Gastrocnemius medialis (tissue), 4 donors: ENCODE data around the gene CPLX1.

Experiments used
- CTCF ChIP-seq, 5 experiments: fragments of 450-650 bp in 3 of 5; fragments of 200-600 bp in 2 of 5; sonication (generic) in 2 of 5; IDR thresholded peaks in 4 of 5; conservative IDR thresholded peaks in 1 of 5; 1 replicate in 4 of 5; 2 replicates in 1 of 5; pipeline ENCODE4 v1.5.1; 2016 to 2019; ENCODE audit warnings: antibody characterized with exemption in 5 of 5, mild to moderate bottlenecking in 3 of 5, moderate library complexity in 3 of 5
- POLR2A ChIP-seq, 2 donors: fragments of 450-650 bp; IDR thresholded peaks; one replicate each; pipeline ENCODE4 v1.6.1; 2017; ENCODE audit warnings: antibody characterized with exemption in 2 of 2, mild to moderate bottlenecking in 2 of 2, moderate library complexity in 2 of 2

DNA sequence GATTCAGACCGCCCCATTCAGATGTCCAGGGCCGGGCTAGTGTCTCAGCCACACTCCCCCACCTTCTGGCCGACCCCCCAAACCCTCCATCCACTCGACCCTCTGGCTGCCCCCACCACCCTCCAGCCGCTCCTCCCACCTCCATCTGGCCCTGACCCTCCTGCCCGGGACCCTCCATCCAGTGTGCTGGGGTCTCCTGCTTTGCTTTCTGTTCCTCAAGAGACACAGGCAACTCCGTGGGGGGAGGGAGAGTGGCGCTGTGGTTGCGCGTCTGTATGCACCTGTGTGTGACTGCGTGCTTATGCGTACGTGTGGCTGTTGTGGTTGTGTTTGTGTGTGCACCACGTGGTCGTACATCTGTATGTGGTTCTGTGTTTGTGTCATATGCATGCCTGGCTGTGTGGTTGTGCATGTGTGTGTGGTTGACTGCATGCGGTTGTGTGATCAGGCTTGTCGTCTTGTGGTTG is 33.3 kb downstream of the CPLX1 start:
- TF ChIP-seq CTCF (IDR thresholded peaks at IDR 0.05 in 4 of 5, conservative IDR thresholded peaks at IDR 0.05 in 1 of 5) (no peak), POLR2A (IDR thresholded peaks at IDR 0.05) (no peak)
